Stomach smooth muscle (tissue), 2 donors: Measurements from ENCODE around the gene IFI44L.

ENCODE experiments used
- H3K27ac ChIP-seq: one replicate; pipeline ENCODE4 v1.7.0; 2013; ENCODE audit warnings: mild to moderate bottlenecking, low read length, inconsistent platforms
- H3K27me3 ChIP-seq, 2 donors: one replicate each; pipeline ENCODE4 v1.7.0; 2013; ENCODE audit warnings: low read length in 2 of 2; ENCODE audit not compliant: insufficient read depth in 2 of 2, control insufficient read depth in 1 of 2
- H3K36me3 ChIP-seq, 2 donors: one replicate each; pipeline ENCODE4 v1.7.0; 2013; ENCODE audit warnings: low read length in 2 of 2; ENCODE audit not compliant: control insufficient read depth in 2 of 2, insufficient read depth in 2 of 2
- H3K4me1 ChIP-seq: one replicate; pipeline ENCODE4 v1.7.0; 2013; ENCODE audit warnings: low read length; ENCODE audit not compliant: control insufficient read depth, insufficient read depth
- H3K4me3 ChIP-seq, 2 donors: one replicate each; pipeline ENCODE4 v1.7.0; 2013; ENCODE audit warnings: low read length in 2 of 2
- H3K9ac ChIP-seq, 2 donors: one replicate each; pipeline ENCODE4 v1.7.0; 2013; ENCODE audit warnings: low read length in 2 of 2, mild to moderate bottlenecking in 1 of 2
- H3K9me3 ChIP-seq, 2 donors: one replicate each; pipeline ENCODE4 v1.7.0; 2013; ENCODE audit warnings: low read length in 2 of 2; ENCODE audit not compliant: control insufficient read depth in 2 of 2
- donor health status: healthy.
- donor health status: Pancreatic carcinoma.

IFI44L gene

GRCh38 chr1:78607334-78607927 lies 12.8 kb upstream of the IFI44L start:
- no peaks in the 10 kb centered on the region for H3K4me1 ChIP-seq
- H3K36me3 ChIP-seq = no peaks in the 10 kb centered on the region
- no peaks in the 10 kb centered on the region for H3K9me3 ChIP-seq
- no peak overlapping the region for H3K9ac ChIP-seq
- H3K4me3 ChIP-seq = no peak overlapping the region
- H3K27me3 ChIP-seq = no peaks in the 10 kb centered on the region
- no peak overlapping the region for H3K27ac ChIP-seq

GRCh38 chr1:78607944-78608343 lies 12.3 kb upstream of the IFI44L start:
- Histone ChIP-seq H3K9ac (no peak overlapping the region), H3K27ac (no peak overlapping the region), H3K27me3 (no peaks in the 10 kb centered on the region), H3K4me1 (no peaks in the 10 kb centered on the region), H3K9me3 (no peaks in the 10 kb centered on the region), H3K36me3 (no peaks in the 10 kb centered on the region), H3K4me3 (no peak overlapping the region)

DNA sequence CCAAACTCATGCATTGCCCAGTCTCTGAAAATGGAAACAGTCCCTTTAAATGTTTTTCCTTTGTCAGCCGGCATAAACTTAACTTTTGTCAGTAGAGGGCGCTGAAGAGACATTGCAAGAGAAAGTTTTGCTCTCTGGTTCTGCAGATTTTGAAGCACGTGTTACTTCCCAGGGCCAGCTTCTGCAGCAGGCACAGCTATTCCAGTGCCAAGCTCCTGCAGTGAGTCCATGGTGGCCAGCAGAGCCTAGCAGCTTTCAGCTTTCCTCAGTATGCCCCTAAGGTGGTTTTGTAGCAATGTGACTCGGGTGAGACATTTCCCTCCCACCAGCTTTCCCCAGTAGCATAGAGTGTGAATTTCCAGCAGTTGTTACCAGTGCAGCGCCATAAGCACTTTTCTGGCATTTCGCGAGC lies 2.6 kb upstream of the IFI44L start:
- peaks cover 9% of the 10 kb centered on the region for H3K4me1 ChIP-seq
- H3K27ac ChIP-seq = no peak overlapping the region
- no peak overlapping the region for H3K9ac ChIP-seq
- H3K9me3 ChIP-seq = no peaks in the 10 kb centered on the region
- H3K4me3 ChIP-seq = peak overlapping the region in 1 of 2 donors; percentile 36
- H3K36me3 ChIP-seq = no peaks in the 10 kb centered on the region
- no peaks in the 10 kb centered on the region for H3K27me3 ChIP-seq

DNA sequence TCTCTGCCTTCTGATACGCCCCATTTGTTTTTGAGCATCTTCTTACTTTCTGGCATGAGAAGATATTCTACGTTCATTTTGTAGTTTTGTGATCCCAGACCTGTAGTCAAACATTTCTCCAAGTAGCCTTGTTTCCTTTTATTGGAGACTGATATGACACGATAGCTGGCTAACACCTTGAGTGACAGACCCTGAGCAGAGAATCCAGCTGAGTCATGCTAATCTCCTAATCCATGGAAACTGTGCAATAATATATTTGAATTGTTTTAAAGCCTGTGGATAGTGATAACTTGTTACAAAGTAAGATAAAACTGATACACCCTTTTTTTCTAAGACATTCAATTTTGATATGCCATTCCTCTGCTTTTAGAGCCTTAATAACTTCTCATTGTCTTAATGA lies 1.2 kb upstream of the IFI44L start:
- no peaks in the 10 kb centered on the region for H3K36me3 ChIP-seq
- no peaks in the 10 kb centered on the region for H3K9me3 ChIP-seq
- H3K9ac ChIP-seq = no peak overlapping the region
- peaks cover 9% of the 10 kb centered on the region for H3K4me1 ChIP-seq
- H3K27me3 ChIP-seq = no peaks in the 10 kb centered on the region
- peak overlapping the region in 1 of 2 donors; percentile 64 for H3K4me3 ChIP-seq
- peak overlapping the region; percentile 50 for H3K27ac ChIP-seq

- H3K4me3 ChIP-seq = peak overlapping the region; percentile 50 to 64
- peak overlapping the region in 1 of 2 donors; percentile 56 for H3K9ac ChIP-seq
- H3K4me1 ChIP-seq = peaks cover 9% of the 10 kb centered on the region
- H3K9me3 ChIP-seq = no peaks in the 10 kb centered on the region
- peak overlapping the region; percentile 50 for H3K27ac ChIP-seq
- no peaks in the 10 kb centered on the region for H3K36me3 ChIP-seq
- H3K27me3 ChIP-seq = no peaks in the 10 kb centered on the region
These were observed 824 bp upstream of the IFI44L start for GRCh38 chr1:78619446-78619802.

- Histone ChIP-seq H3K36me3 (no peaks in the 10 kb centered on the region), H3K27ac (peak overlapping the region; percentile 42), H3K9me3 (no peaks in the 10 kb centered on the region), H3K9ac (peak overlapping the region; percentile 56 to 62), H3K27me3 (no peaks in the 10 kb centered on the region), H3K4me3 (peak overlapping the region; percentile 50 to 64), H3K4me1 (peaks cover 9% of the 10 kb centered on the region)
These were observed 418 bp downstream of the IFI44L start for GRCh38 chr1:78620666-78621065.

GRCh38 chr1:78622548-78622947 lies 2.3 kb downstream of the IFI44L start:
- H3K4me3 ChIP-seq = no peak overlapping the region
- no peak overlapping the region for H3K9ac ChIP-seq
- H3K27ac ChIP-seq = no peak overlapping the region
- no peaks in the 10 kb centered on the region for H3K27me3 ChIP-seq
- H3K9me3 ChIP-seq = no peaks in the 10 kb centered on the region
- H3K36me3 ChIP-seq = no peaks in the 10 kb centered on the region
- peaks cover 9% of the 10 kb centered on the region for H3K4me1 ChIP-seq

DNA sequence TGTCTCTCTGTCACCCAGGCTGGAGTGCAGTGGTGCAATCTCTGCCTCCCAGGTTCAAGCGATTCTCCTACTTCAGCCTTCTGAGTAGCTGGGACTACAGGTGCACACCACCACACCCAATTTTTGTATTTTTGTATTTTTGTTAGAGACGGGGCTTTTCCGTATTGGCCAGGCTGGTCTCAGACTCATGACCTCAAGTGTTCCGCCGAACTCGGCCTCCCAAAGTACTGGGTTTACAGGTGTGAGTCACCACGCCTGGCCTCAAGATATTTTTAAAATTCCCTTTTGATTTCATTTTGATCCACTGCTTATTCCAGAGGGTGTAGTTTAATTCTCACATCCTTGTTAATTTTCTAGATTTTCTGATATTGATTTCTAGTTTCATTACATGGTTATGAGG lies 3.8 kb downstream of the IFI44L start:
- Histone ChIP-seq H3K9ac (no peak overlapping the region), H3K36me3 (no peaks in the 10 kb centered on the region), H3K4me3 (no peak overlapping the region), H3K27me3 (no peaks in the 10 kb centered on the region), H3K27ac (no peak overlapping the region), H3K9me3 (no peaks in the 10 kb centered on the region), H3K4me1 (peaks cover 5% of the 10 kb centered on the region)

- Histone ChIP-seq H3K4me3 (no peak overlapping the region), H3K27me3 (no peaks in the 10 kb centered on the region), H3K27ac (no peak overlapping the region), H3K36me3 (no peaks in the 10 kb centered on the region), H3K9me3 (no peaks in the 10 kb centered on the region), H3K4me1 (no peaks in the 10 kb centered on the region), H3K9ac (no peak overlapping the region)
These were observed 7.1 kb downstream of the IFI44L start for GRCh38 chr1:78627321-78627720.

- no peak overlapping the region for H3K9ac ChIP-seq
- H3K27me3 ChIP-seq = no peaks in the 10 kb centered on the region
- no peak overlapping the region for H3K4me3 ChIP-seq
- no peak overlapping the region for H3K27ac ChIP-seq
- H3K4me1 ChIP-seq = no peaks in the 10 kb centered on the region
- H3K36me3 ChIP-seq = no peaks in the 10 kb centered on the region
- no peaks in the 10 kb centered on the region for H3K9me3 ChIP-seq
These were observed 10.4 kb downstream of the IFI44L start for GRCh38 chr1:78630600-78630999.

DNA sequence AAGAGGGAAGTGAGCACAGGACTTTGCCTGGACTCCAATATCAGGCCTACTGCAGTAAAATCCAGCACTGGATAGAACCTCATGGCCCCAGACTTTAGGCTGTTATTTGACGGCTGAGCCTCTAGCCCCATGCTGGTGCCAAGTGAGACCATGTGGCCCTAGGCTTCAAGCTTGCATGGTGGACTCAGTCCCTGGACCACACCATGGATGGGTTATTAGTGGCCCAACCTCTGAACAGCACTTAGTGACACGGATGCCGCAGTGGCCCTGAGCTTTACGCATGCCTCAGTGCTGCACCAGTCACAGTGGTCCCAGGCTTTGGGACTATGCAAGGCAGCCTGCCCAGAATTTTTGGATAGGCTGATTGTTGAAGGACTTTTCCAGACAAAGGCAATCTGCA lies 13.0 kb downstream of the IFI44L start:
- no peak overlapping the region for H3K9ac ChIP-seq
- no peak overlapping the region for H3K4me3 ChIP-seq
- H3K9me3 ChIP-seq = no peaks in the 10 kb centered on the region
- no peak overlapping the region for H3K27ac ChIP-seq
- H3K36me3 ChIP-seq = no peaks in the 10 kb centered on the region
- H3K27me3 ChIP-seq = no peaks in the 10 kb centered on the region
- H3K4me1 ChIP-seq = no peaks in the 10 kb centered on the region
